CD14-positive monocyte (primary cell): ENCODE data around the gene PIGV. TPM values are rescaled to one million over a fixed set of nuclear protein-coding genes. Genes with fewer than 3 reads are reported as not detected.

Experiments
- DNase-seq, 3 donors: peaks; one replicate each; pipeline ENCODE4 v3.0.0-alpha.2; 2011 to 2022
- H2AFZ ChIP-seq: 2 replicates; pipeline ENCODE4 v1.6.0; 2012; ENCODE audit warnings: mild to moderate bottlenecking, low read depth, low read length, inconsistent platforms; ENCODE audit not compliant: insufficient read depth, poor library complexity, severe bottlenecking
- H3K27ac ChIP-seq, 2 donors: 1 replicate in 1 of 2; 2 replicates in 1 of 2; pipeline ENCODE4 v1.5.1; 2012 to 2013; ENCODE audit warnings: low read length in 2 of 2, control low read depth in 1 of 2, inconsistent platforms in 1 of 2, low read depth in 1 of 2, mild to moderate bottlenecking in 1 of 2
- H3K27me3 ChIP-seq, 2 donors: one replicate each; pipeline versions ENCODE4 v1.6.0 to v1.6.1; 2011 to 2013; ENCODE audit warnings: low read length in 2 of 2; ENCODE audit not compliant: control insufficient read depth in 2 of 2, insufficient read depth in 2 of 2
- H3K36me3 ChIP-seq, 2 donors: replicated peaks in 1 of 2; 1 replicate in 1 of 2; 2 replicates in 1 of 2; pipeline versions ENCODE4 v1.5.1 to v1.6.1; 2012 to 2013; ENCODE audit warnings: low read length in 2 of 2, control low read depth in 1 of 2, inconsistent platforms in 1 of 2, mild to moderate bottlenecking in 1 of 2; ENCODE audit not compliant: insufficient read depth in 2 of 2, control insufficient read depth in 1 of 2
- H3K4me1 ChIP-seq, 2 donors: 1 replicate in 1 of 2; 2 replicates in 1 of 2; pipeline versions ENCODE4 v1.5.1 to v1.6.1; 2012 to 2013; ENCODE audit warnings: low read length in 2 of 2, control low read depth in 1 of 2, inconsistent platforms in 1 of 2, mild to moderate bottlenecking in 1 of 2, moderate library complexity in 1 of 2; ENCODE audit not compliant: insufficient read depth in 2 of 2, control insufficient read depth in 1 of 2
- H3K4me2 ChIP-seq: replicated peaks from 2 replicates; pipeline ENCODE3; 2012; ENCODE audit warnings: low read length, moderate library complexity, mild to moderate bottlenecking; ENCODE audit not compliant: poor library complexity, severe bottlenecking; ENCODE audit errors: extremely low read depth
- H3K4me3 ChIP-seq, 3 experiments: fragments of 200-600 bp in 1 of 3; sonication (generic) in 1 of 3; replicated peaks in 1 of 3; 1 replicate in 2 of 3; 2 replicates in 1 of 3; pipeline ENCODE4 v1.5.1; 2011 to 2013; ENCODE audit warnings: low read length in 3 of 3, mild to moderate bottlenecking in 3 of 3, control low read depth in 2 of 3, low read depth in 2 of 3, inconsistent platforms in 1 of 3, moderate library complexity in 1 of 3
- H3K79me2 ChIP-seq: 2 replicates; pipeline ENCODE4 v1.6.0; 2012; ENCODE audit warnings: mild to moderate bottlenecking, control low read depth, inconsistent platforms, low read length, moderate library complexity; ENCODE audit not compliant: insufficient read depth
- H3K9ac ChIP-seq: 2 replicates; pipeline ENCODE4 v1.6.0; 2017; ENCODE audit warnings: low read length, mild to moderate bottlenecking; ENCODE audit not compliant: insufficient read depth, poor library complexity, severe bottlenecking
- H3K9me3 ChIP-seq, 2 donors: replicated peaks in 1 of 2; 1 replicate in 1 of 2; 2 replicates in 1 of 2; pipeline versions ENCODE4 v1.5.1 to v1.6.1; 2012 to 2013; ENCODE audit warnings: low read length in 2 of 2, control low read depth in 1 of 2; ENCODE audit not compliant: control insufficient read depth in 1 of 2, insufficient read depth in 1 of 2
- H4K20me1 ChIP-seq: 2 replicates; pipeline ENCODE4 v1.6.0; 2012; ENCODE audit warnings: mild to moderate bottlenecking, low read length, control low read depth, moderate library complexity; ENCODE audit not compliant: insufficient read depth
- H3K27ac Mint-ChIP-seq, 7 donors: one replicate each; pipeline ENCODE4 v1.8.0; 2020; ENCODE audit warnings: mild to moderate bottlenecking in 7 of 7, mixed read lengths in 7 of 7, moderate library complexity in 6 of 7, inconsistent platforms in 2 of 7
- H3K27me3 Mint-ChIP-seq, 3 donors: one replicate each; pipeline ENCODE4 v1.8.0; 2021 to 2022; ENCODE audit warnings: low read depth in 3 of 3, mild to moderate bottlenecking in 3 of 3, mixed read lengths in 3 of 3, moderate library complexity in 3 of 3, inconsistent platforms in 1 of 3
- H3K36me3 Mint-ChIP-seq, 2 donors: one replicate each; pipeline ENCODE4 v1.8.0; 2020; ENCODE audit warnings: mixed read lengths in 2 of 2, inconsistent platforms in 1 of 2, mild to moderate bottlenecking in 1 of 2
- H3K4me1 Mint-ChIP-seq: one replicate; pipeline ENCODE4 v1.8.0; 2020; ENCODE audit warnings: mild to moderate bottlenecking, mixed read lengths
- H3K4me3 Mint-ChIP-seq, 2 donors: one replicate each; pipeline ENCODE4 v1.8.0; 2020; ENCODE audit warnings: mild to moderate bottlenecking in 2 of 2, mixed read lengths in 2 of 2, moderate library complexity in 1 of 2
- H3K9me3 Mint-ChIP-seq, 7 donors: one replicate each; pipeline ENCODE4 v1.8.0; 2020 to 2022; ENCODE audit warnings: mixed read lengths in 7 of 7, mild to moderate bottlenecking in 6 of 7, moderate library complexity in 6 of 7, inconsistent platforms in 2 of 7
- WGBS: methylation state at CpG from one replicate; pipeline ENCODE4 v1.1.5; 2013; ENCODE audit warnings: missing lambda C conversion rate; ENCODE audit not compliant: insufficient coverage; 5-methylcytosine and 5-hydroxymethylcytosine counted together
- intact Hi-C, 2 donors: fragments of 100-400 bp; cut with micrococcal nuclease; formaldehyde crosslinking; loops; one replicate each; pipeline versions ENCODE4 v1.15.0 to v1.15.1; 2023
- polyA plus RNA-seq, 3 donors: library from polyadenylated mRNA; depleted of rRNA in 1 of 3; unstranded in 2 of 3; stranded (reverse) in 1 of 3; fragments of 300-500 nt in 2 of 3; fragments of >200 nt in 1 of 3; fragmentation: Illumina TruSeq in 2 of 3; gene quantifications; 1 replicate in 2 of 3; 2 replicates in 1 of 3; pipeline ENCODE4 v1.2.3, GENCODE V29; 2012 to 2021
- TF ChIP-seq, protein P1 (sequence below): fragments of 200-600 bp; IDR thresholded peaks from one replicate; pipeline ENCODE4 v1.8.0; 2022; ENCODE audit warnings: antibody characterized with exemption, mild to moderate bottlenecking

Gene PIGV
- polyA plus RNA-seq, 3 donors: 5.7 to 9.5 (median 8.3) TPM

DNA sequence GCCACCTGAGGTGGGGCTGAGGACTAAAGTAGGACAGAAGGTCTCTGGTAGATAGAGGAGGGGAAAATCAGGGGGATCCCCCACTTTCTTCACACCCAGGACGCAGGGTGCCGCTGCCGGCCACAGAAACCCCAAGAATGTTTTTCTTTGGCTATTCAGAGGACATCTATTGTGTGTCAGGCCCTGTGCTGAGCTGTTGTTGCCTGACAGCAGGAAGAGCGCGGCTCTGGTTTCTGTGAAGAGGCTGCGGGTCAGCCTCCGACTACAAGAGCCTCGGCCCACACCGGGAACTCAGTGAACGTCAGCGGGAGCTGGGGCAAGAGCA is 407 bp upstream of the PIGV start:
- peaks cover 7 to 10% of the 10 kb centered on the region in 2 donors for H3K36me3 Mint-ChIP-seq

DNA sequence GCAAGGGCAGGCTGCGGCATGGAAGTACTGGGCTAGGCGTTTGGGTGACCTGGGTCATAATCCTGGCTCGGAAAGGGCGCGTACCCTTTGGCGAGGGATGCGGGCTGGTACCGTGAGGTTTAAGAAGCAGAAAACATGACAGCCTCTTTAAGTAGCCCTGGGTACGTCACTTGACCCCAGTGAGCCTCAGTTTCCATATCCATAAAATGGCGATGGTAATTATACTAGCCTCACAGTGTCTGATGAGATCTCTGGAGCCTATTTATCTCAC is 700 bp downstream of the PIGV start:
- H3K4me2 ChIP-seq: peak overlapping the region; percentile 90
- H3K27ac ChIP-seq: peak overlapping the region; percentile 91 to 97
- 0% methylated on average over 5 of the region's 10 CpGs for WGBS
- H3K4me3 Mint-ChIP-seq: peak overlapping the region; percentile 97 to 98
- no peaks in the 10 kb centered on the region for H3K9me3 Mint-ChIP-seq
- H2AFZ ChIP-seq: peak overlapping the region; percentile 93
- H3K4me3 ChIP-seq: peak overlapping the region; percentile 71 to 97 (median 90)
- H3K36me3 Mint-ChIP-seq: peaks cover 9 to 10% of the 10 kb centered on the region in 2 donors
- H3K9ac ChIP-seq: peak overlapping the region; percentile 87
- peaks cover 58% of the 10 kb centered on the region for H3K4me1 Mint-ChIP-seq
- TF ChIP-seq, protein P1, sequence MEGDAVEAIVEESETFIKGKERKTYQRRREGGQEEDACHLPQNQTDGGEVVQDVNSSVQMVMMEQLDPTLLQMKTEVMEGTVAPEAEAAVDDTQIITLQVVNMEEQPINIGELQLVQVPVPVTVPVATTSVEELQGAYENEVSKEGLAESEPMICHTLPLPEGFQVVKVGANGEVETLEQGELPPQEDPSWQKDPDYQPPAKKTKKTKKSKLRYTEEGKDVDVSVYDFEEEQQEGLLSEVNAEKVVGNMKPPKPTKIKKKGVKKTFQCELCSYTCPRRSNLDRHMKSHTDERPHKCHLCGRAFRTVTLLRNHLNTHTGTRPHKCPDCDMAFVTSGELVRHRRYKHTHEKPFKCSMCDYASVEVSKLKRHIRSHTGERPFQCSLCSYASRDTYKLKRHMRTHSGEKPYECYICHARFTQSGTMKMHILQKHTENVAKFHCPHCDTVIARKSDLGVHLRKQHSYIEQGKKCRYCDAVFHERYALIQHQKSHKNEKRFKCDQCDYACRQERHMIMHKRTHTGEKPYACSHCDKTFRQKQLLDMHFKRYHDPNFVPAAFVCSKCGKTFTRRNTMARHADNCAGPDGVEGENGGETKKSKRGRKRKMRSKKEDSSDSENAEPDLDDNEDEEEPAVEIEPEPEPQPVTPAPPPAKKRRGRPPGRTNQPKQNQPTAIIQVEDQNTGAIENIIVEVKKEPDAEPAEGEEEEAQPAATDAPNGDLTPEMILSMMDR: no peak
- H3K79me2 ChIP-seq: peaks cover 36% of the 10 kb centered on the region
- peaks cover under 1% of the 10 kb centered on the region for H4K20me1 ChIP-seq
- H3K36me3 ChIP-seq: peaks cover 3 to 21% of the 10 kb centered on the region in 2 donors
- no peaks in the 10 kb centered on the region for H3K9me3 ChIP-seq
- no peaks in the 10 kb centered on the region for H3K27me3 ChIP-seq
- DNase-seq: no peak
- intact Hi-C loops: loop anchor here (1.0 to 5.0 kb wide), 4 partner anchors 46 to 288 kb away; partner anchors contain the start of gene ARID1A (in 1 of the 2)
- H3K27ac Mint-ChIP-seq: peak overlapping the region; percentile 82 to 99 (median 99)
- H3K4me1 ChIP-seq: peaks cover 46 to 54% of the 10 kb centered on the region in 2 donors
- H3K27me3 Mint-ChIP-seq: peaks cover 0 to 2% (median 0%) of the 10 kb centered on the region in 3 donors

More for the DNA sequence above, 407 bp upstream of the PIGV start:
- Histone ChIP-seq H3K9me3 (no peaks in the 10 kb centered on the region), H2AFZ (peak overlapping the region; percentile 93), H3K36me3 (peaks cover 0 to 20% of the 10 kb centered on the region in 2 donors), H3K4me3 (peak overlapping the region; percentile 71 to 97 (median 90)), H3K4me2 (peak overlapping the region; percentile 90), H3K4me1 (peaks cover 57 to 65% of the 10 kb centered on the region in 2 donors), H4K20me1 (peaks cover 10% of the 10 kb centered on the region), H3K27ac (peak overlapping the region; percentile 91 to 97), H3K79me2 (peaks cover 38% of the 10 kb centered on the region), H3K9ac (peak overlapping the region; percentile 87), H3K27me3 (no peaks in the 10 kb centered on the region)
- WGBS: 0% methylated on average over 11 of the region's 11 CpGs
- Mint-ChIP-seq H3K27ac (peak overlapping the region; percentile 95 to 99 (median 99)), H3K4me3 (peak overlapping the region; percentile 97 to 98), H3K4me1 (peaks cover 67% of the 10 kb centered on the region), H3K27me3 (peaks cover 0 to 2% (median 0%) of the 10 kb centered on the region in 3 donors), H3K9me3 (no peaks in the 10 kb centered on the region)
- TF ChIP-seq, protein P1: no peak
- intact Hi-C loops: loop anchor here (2.0 to 5.0 kb wide), 3 partner anchors 45 to 95 kb away; partner anchors contain the start of gene ARID1A (in 1 of the 2)
- DNase-seq: peak in 2 of 3 donors; percentile 16 to 67
